NCI-H2227 (cell line): ENCODE data around the gene SNRNP48.

ENCODE experiments used
- DNase-seq: peaks from one replicate; lab custom pipeline; 2025; ENCODE audit not compliant: unreplicated experiment; lab: John Stamatoyannopoulos, UW

The SNRNP48 gene

GRCh38 chr6:7559196-7559595 is 30.8 kb upstream of the SNRNP48 start:
- no peak for DNase-seq

GRCh38 chr6:7559651-7560385 is 30.2 kb upstream of the SNRNP48 start:
- DNase-seq = no peak

DNA sequence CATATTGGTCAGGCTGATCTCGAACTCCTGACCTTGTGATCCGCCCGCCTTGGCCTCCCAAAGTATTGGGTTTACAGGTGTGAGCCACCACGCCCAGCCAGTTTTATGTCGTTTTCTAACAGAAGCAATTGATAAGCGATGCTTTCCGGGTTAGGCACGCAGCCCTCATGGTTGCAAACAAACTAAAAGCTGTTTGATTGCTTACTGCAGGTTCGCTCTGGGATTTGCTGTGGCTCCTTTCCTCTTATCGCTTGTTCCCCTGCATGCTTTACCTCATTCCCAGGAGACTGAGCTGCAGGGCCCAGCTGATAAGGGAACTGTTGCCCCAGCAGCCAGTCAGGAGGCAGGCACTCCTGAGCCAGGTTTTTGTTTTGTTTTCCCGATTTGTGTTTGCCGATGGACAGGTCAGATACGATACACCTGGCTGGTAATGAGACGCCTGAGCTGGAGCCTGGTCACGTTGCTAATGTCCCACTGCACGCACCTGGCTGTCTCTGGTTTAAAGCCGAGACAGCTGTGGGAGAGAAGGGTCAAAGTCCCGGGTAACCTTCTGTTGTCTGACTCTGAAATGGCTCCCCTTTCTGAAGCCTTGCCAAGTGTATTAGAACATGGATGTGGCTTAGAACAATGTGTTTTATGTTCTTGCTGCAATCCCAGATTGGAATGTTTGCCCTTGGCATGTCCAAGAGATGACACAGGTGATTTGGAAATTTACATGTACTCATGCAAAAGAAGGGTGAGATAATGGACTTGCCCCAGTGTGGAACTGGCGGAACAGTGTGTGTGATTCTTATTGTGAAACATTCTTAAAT is 28.6 kb upstream of the SNRNP48 start:
- DNase-seq = no peak

GRCh38 chr6:7562769-7563168 is 27.2 kb upstream of the SNRNP48 start:
- no peak for DNase-seq

DNA sequence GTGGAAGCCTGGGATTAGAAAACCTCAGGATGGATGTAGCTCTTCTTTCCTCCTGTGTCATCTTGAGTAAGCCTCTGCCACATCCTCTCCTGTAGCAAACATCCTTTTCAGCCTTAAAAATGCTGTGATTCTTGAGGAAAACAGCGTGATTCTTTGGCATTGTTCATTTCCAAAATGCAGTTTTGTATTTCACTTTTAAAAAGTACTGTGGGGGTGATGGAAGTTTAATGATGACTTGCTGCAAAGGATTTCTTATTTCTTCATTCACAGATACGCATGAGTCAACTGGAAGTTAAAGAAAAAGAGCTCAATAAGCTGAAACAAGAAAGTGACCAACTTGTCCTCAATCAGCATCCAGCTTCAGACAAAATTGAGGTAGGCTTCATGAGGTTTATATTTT is 23.9 kb upstream of the SNRNP48 start:
- DNase-seq = no peak

GRCh38 chr6:7566617-7567173 is 23.3 kb upstream of the SNRNP48 start:
- no peak for DNase-seq

DNA sequence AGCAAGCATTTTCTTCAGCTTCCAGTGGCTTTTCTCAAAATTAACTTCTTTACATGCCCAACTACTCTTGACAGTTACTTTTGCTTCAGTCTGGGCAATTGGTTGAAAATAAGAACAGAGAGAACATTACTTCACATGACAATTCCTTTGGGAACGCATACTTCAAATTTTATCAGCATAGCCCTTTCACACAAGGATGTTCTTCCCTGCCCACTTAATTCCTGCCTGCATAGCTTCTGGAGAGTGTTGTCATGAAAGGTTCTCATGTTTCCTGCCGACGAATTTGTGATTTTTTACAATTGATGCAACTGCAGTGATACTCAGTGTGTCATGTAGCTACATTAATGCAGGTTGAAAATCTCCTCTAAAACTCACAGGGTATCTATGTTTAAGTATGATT is 22.0 kb upstream of the SNRNP48 start:
- DNase-seq = no peak

DNA sequence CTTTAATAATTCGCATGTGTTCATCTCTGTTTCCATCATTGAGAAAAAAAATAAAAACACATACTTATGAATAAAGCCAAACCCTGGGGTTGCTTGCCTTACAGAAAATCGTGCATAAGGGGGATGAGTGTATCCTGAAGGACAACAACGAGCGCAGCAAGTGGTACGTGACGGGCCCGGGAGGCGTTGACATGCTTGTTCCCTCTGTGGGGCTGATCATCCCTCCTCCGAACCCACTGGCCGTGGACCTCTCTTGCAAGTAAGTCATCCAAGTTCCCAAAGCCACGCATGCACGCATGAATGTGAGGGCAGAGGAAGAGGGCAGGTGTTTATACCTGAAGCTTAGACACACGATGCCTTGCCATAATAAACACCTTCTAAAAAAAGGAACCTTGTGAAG is 20.9 kb upstream of the SNRNP48 start:
- DNase-seq = no peak

- DNase-seq = no peak
Observed at GRCh38 chr6:7572213-7572943, 17.6 kb upstream of the SNRNP48 start.

- DNase-seq = no peak
Observed at GRCh38 chr6:7574500-7574899, 15.5 kb upstream of the SNRNP48 start.

GRCh38 chr6:7578516-7578915 is 11.5 kb upstream of the SNRNP48 start:
- DNase-seq = no peak

GRCh38 chr6:7578931-7579330 is 11.1 kb upstream of the SNRNP48 start:
- DNase-seq = no peak

DNA sequence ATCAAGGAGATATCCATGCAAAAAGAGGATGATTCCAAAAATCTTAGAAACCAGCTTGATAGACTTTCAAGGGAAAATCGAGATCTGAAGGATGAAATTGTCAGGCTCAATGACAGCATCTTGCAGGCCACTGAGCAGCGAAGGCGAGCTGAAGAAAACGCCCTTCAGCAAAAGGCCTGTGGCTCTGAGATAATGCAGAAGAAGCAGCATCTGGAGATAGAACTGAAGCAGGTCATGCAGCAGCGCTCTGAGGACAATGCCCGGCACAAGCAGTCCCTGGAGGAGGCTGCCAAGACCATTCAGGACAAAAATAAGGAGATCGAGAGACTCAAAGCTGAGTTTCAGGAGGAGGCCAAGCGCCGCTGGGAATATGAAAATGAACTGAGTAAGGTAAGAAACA is 10.1 kb upstream of the SNRNP48 start:
- no peak for DNase-seq

DNA sequence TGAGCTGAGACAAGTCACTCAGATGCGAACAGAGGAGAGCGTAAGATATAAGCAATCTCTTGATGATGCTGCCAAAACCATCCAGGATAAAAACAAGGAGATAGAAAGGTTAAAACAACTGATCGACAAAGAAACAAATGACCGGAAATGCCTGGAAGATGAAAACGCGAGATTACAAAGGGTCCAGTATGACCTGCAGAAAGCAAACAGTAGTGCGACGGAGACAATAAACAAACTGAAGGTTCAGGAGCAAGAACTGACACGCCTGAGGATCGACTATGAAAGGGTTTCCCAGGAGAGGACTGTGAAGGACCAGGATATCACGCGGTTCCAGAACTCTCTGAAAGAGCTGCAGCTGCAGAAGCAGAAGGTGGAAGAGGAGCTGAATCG is 9.5 kb upstream of the SNRNP48 start:
- no peak for DNase-seq

DNA sequence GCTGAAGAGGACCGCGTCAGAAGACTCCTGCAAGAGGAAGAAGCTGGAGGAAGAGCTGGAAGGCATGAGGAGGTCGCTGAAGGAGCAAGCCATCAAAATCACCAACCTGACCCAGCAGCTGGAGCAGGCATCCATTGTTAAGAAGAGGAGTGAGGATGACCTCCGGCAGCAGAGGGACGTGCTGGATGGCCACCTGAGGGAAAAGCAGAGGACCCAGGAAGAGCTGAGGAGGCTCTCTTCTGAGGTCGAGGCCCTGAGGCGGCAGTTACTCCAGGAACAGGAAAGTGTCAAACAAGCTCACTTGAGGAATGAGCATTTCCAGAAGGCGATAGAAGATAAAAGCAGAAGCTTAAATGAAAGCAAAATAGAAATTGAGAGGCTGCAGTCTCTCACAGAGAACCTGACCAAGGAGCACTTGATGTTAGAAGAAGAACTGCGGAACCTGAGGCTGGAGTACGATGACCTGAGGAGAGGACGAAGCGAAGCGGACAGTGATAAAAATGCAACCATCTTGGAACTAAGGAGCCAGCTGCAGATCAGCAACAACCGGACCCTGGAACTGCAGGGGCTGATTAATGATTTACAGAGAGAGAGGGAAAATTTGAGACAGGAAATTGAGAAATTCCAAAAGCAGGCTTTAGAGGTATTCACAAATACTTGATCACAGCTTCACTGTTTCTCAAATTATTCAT is 8.9 kb upstream of the SNRNP48 start:
- no peak for DNase-seq

DNA sequence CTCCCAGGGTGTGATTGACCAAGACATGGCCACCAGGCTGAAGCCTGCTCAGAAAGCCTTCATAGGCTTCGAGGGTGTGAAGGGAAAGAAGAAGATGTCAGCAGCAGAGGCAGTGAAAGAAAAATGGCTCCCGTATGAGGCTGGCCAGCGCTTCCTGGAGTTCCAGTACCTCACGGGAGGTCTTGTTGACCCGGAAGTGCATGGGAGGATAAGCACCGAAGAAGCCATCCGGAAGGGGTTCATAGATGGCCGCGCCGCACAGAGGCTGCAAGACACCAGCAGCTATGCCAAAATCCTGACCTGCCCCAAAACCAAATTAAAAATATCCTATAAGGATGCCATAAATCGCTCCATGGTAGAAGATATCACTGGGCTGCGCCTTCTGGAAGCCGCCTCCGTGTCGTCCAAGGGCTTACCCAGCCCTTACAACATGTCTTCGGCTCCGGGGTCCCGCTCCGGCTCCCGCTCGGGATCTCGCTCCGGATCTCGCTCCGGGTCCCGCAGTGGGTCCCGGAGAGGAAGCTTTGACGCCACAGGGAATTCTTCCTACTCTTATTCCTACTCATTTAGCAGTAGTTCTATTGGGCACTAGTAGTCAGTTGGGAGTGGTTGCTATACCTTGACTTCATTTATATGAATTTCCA is 4.6 kb upstream of the SNRNP48 start:
- no peak for DNase-seq

DNA sequence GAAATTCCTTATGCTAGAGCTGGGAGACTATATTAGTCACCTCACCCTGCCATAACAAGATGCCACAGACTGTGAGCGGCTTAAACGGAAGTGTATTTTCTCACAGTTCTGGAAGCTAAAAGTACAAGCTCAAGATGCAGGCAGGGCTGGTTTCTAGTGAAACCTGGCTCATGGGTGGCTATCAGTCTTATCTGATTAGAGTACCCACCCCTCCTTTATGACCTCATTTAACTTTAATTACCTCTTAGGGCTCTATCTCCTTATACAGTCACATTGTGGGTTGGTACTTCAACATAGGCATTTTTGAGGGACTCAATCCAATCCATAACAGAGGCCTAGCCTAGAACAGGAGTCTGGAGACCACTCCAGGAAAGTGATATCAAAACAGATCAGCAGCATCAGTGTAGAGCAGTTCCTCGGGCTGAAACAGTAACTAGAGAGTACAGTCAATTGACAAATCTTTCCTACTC is 2.3 kb upstream of the SNRNP48 start:
- DNase-seq = no peak

DNA sequence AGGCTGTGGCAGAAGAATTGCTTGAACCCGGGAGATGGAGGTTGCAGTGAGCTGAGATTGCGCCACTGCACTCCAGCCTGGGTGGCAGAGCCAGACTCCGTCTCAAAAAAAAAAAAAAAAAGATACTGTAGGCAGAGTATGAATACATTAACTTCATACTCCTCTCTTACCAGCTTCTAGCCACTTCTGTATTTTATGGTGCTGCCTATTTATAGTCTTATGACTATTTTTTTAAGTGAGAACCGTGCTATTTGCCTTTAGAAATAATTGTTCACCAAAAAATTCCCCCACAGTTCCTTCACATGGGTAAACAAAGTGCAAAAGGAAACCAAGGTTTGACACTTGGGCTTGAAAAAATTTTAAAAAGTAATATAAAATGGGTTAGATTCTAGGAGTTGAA is 1.5 kb upstream of the SNRNP48 start:
- DNase-seq = no peak

- no peak for DNase-seq
Observed at GRCh38 chr6:7589221-7589620, 777 bp upstream of the SNRNP48 start.

DNA sequence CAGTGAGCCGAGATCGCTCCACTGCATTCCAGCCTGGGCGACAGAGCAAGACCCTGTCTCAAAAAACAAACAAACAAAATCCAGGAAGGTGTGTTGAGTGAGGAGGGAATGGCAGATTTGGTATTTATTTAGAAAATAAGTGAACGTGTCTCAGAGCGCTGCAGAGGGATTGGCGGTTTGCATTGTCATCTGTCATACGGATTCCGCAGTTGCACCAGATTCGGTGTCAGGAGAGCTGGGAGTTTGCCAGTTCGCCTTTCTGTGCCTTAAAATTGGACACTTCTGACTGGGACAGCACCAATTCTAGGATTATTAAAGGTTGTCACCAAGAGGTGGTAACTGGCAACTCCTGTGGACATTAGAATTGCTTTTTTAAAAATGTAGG is 912 bp downstream of the SNRNP48 start:
- DNase-seq = peak; percentile 21
